Measurements from ENCODE around the gene AK8. TPM values are rescaled to one million over a fixed set of nuclear protein-coding genes. Genes with fewer than 3 reads are reported as not detected.

The AK8 gene
- total and polyA plus RNA-seq, 2 experiments from 2014 or later: 0.14 to 0.78 TPM

DNA sequence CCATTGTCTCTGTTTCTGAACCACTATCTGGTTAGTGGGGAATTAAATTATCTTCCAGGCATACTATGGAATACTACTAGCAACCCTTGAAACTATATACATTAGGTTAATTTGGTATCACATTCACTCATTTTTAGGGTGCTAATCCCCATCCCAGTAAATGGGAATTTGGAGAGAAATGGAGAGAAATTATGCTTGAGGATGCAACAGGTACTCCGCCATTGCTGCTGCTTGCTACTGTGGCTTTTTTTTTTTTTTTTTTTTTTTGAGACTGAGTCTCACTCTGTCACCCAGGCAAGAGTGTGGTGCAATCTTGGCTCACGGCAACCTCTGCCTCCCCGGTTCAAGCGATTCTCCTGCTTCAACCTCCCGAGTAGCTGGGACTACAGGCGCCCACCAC, 66.1 kb downstream of the AK8 start:
- DNase-seq (ENCODE audit: low spot score): no peak
- Mint-ChIP-seq H3K36me3 (ENCODE audit: low read depth) (no peaks in the 10 kb centered on the region), H3K4me3 (no peak overlapping the region), H3K27me3 (ENCODE audit: insufficient read depth, low read depth, poor library complexity) (peaks cover 10% of the 10 kb centered on the region), H3K4me1 (peaks cover 9% of the 10 kb centered on the region), H3K9me3 (no peaks in the 10 kb centered on the region), H3K27ac (no peak overlapping the region)
- H3K36me3 ChIP-seq (ENCODE audit: insufficient read depth): no peaks in the 10 kb centered on the region
- H3F3A ChIP-seq (replicated peaks; ENCODE audit: low read depth): no peaks in the 10 kb centered on the region
- H2AFZ ChIP-seq: no peak overlapping the region
- no peaks in the 10 kb centered on the region for H3K27me3 ChIP-seq (ENCODE audit: insufficient read depth)
- no peak overlapping the region for H3K4me2 ChIP-seq
- no peaks in the 10 kb centered on the region for H3K79me2 ChIP-seq (replicated peaks; ENCODE audit: insufficient read depth)
- H3K27ac ChIP-seq (ENCODE audit: low read depth): no peak overlapping the region
- no peak overlapping the region for H3K4me3 ChIP-seq
- H3K4me1 ChIP-seq (ENCODE audit: insufficient read depth): peaks cover 7% of the 10 kb centered on the region
- H4K20me1 ChIP-seq (replicated peaks; ENCODE audit: insufficient read depth): no peaks in the 10 kb centered on the region
- TF ChIP-seq EZH2phosphoT487 (IDR thresholded peaks at IDR 0.05; ENCODE audit: unreplicated experiment) (no peak), STAT1 (IDR thresholded peaks at IDR 0.05; ENCODE audit: unreplicated experiment) (no peak), ZNF114 (CRISPR knock-in tag; IDR thresholded peaks at IDR 0.05) (no peak), EZH2 (IDR thresholded peaks at IDR 0.05; ENCODE audit: low read depth, unreplicated experiment) (no peak), NANOG (IDR thresholded peaks at IDR 0.05; ENCODE audit: borderline replicate concordance) (no peak), ZNF331 (CRISPR knock-in tag; IDR thresholded peaks at IDR 0.05; ENCODE audit: low read depth) (no peak), CREB1 (CRISPR knock-in tag; IDR thresholded peaks at IDR 0.05; ENCODE audit: low read depth) (no peak), POLR2AphosphoS5 (IDR thresholded peaks at IDR 0.05; ENCODE audit: low read depth) (no peak), JUNB (IDR thresholded peaks at IDR 0.05; ENCODE audit: unreplicated experiment) (no peak)
- TF ChIP-seq, protein P1, sequence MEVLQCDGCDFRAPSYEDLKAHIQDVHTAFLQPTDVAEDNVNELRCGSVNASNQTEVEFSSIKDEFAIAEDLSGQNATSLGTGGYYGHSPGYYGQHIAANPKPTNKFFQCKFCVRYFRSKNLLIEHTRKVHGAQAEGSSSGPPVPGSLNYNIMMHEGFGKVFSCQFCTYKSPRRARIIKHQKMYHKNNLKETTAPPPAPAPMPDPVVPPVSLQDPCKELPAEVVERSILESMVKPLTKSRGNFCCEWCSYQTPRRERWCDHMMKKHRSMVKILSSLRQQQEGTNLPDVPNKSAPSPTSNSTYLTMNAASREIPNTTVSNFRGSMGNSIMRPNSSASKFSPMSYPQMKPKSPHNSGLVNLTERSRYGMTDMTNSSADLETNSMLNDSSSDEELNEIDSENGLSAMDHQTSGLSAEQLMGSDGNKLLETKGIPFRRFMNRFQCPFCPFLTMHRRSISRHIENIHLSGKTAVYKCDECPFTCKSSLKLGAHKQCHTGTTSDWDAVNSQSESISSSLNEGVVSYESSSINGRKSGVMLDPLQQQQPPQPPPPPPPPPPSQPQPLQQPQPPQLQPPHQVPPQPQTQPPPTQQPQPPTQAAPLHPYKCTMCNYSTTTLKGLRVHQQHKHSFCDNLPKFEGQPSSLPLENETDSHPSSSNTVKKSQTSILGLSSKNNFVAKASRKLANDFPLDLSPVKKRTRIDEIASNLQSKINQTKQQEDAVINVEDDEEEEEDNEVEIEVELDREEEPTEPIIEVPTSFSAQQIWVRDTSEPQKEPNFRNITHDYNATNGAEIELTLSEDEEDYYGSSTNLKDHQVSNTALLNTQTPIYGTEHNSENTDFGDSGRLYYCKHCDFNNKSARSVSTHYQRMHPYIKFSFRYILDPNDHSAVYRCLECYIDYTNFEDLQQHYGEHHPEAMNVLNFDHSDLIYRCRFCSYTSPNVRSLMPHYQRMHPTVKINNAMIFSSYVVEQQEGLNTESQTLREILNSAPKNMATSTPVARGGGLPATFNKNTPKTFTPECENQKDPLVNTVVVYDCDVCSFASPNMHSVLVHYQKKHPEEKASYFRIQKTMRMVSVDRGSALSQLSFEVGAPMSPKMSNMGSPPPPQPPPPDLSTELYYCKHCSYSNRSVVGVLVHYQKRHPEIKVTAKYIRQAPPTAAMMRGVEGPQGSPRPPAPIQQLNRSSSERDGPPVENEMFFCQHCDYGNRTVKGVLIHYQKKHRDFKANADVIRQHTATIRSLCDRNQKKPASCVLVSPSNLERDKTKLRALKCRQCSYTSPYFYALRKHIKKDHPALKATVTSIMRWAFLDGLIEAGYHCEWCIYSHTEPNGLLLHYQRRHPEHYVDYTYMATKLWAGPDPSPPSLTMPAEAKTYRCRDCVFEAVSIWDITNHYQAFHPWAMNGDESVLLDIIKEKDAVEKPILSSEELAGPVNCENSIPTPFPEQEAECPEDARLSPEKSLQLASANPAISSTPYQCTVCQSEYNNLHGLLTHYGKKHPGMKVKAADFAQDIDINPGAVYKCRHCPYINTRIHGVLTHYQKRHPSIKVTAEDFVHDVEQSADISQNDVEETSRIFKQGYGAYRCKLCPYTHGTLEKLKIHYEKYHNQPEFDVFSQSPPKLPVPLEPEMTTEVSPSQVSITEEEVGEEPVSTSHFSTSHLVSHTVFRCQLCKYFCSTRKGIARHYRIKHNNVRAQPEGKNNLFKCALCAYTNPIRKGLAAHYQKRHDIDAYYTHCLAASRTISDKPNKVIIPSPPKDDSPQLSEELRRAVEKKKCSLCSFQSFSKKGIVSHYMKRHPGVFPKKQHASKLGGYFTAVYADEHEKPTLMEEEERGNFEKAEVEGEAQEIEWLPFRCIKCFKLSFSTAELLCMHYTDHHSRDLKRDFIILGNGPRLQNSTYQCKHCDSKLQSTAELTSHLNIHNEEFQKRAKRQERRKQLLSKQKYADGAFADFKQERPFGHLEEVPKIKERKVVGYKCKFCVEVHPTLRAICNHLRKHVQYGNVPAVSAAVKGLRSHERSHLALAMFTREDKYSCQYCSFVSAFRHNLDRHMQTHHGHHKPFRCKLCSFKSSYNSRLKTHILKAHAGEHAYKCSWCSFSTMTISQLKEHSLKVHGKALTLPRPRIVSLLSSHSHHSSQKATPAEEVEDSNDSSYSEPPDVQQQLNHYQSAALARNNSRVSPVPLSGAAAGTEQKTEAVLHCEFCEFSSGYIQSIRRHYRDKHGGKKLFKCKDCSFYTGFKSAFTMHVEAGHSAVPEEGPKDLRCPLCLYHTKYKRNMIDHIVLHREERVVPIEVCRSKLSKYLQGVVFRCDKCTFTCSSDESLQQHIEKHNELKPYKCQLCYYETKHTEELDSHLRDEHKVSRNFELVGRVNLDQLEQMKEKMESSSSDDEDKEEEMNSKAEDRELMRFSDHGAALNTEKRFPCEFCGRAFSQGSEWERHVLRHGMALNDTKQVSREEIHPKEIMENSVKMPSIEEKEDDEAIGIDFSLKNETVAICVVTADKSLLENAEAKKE (CRISPR knock-in tag; IDR thresholded peaks at IDR 0.05): no peak
- TF ChIP-seq, protein P2, sequence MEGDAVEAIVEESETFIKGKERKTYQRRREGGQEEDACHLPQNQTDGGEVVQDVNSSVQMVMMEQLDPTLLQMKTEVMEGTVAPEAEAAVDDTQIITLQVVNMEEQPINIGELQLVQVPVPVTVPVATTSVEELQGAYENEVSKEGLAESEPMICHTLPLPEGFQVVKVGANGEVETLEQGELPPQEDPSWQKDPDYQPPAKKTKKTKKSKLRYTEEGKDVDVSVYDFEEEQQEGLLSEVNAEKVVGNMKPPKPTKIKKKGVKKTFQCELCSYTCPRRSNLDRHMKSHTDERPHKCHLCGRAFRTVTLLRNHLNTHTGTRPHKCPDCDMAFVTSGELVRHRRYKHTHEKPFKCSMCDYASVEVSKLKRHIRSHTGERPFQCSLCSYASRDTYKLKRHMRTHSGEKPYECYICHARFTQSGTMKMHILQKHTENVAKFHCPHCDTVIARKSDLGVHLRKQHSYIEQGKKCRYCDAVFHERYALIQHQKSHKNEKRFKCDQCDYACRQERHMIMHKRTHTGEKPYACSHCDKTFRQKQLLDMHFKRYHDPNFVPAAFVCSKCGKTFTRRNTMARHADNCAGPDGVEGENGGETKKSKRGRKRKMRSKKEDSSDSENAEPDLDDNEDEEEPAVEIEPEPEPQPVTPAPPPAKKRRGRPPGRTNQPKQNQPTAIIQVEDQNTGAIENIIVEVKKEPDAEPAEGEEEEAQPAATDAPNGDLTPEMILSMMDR (conservative IDR thresholded peaks at IDR 0.05; ENCODE audit: low read depth in 2 of 2): no peak
- TF ChIP-seq, protein P3, sequence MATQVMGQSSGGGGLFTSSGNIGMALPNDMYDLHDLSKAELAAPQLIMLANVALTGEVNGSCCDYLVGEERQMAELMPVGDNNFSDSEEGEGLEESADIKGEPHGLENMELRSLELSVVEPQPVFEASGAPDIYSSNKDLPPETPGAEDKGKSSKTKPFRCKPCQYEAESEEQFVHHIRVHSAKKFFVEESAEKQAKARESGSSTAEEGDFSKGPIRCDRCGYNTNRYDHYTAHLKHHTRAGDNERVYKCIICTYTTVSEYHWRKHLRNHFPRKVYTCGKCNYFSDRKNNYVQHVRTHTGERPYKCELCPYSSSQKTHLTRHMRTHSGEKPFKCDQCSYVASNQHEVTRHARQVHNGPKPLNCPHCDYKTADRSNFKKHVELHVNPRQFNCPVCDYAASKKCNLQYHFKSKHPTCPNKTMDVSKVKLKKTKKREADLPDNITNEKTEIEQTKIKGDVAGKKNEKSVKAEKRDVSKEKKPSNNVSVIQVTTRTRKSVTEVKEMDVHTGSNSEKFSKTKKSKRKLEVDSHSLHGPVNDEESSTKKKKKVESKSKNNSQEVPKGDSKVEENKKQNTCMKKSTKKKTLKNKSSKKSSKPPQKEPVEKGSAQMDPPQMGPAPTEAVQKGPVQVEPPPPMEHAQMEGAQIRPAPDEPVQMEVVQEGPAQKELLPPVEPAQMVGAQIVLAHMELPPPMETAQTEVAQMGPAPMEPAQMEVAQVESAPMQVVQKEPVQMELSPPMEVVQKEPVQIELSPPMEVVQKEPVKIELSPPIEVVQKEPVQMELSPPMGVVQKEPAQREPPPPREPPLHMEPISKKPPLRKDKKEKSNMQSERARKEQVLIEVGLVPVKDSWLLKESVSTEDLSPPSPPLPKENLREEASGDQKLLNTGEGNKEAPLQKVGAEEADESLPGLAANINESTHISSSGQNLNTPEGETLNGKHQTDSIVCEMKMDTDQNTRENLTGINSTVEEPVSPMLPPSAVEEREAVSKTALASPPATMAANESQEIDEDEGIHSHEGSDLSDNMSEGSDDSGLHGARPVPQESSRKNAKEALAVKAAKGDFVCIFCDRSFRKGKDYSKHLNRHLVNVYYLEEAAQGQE (IDR thresholded peaks at IDR 0.05; ENCODE audit: unreplicated experiment): no peak
- TF ChIP-seq, protein P4, sequence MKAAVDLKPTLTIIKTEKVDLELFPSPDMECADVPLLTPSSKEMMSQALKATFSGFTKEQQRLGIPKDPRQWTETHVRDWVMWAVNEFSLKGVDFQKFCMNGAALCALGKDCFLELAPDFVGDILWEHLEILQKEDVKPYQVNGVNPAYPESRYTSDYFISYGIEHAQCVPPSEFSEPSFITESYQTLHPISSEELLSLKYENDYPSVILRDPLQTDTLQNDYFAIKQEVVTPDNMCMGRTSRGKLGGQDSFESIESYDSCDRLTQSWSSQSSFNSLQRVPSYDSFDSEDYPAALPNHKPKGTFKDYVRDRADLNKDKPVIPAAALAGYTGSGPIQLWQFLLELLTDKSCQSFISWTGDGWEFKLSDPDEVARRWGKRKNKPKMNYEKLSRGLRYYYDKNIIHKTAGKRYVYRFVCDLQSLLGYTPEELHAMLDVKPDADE (IDR thresholded peaks at IDR 0.05): no peak
- no peak for ATAC-seq
- no peaks in the 10 kb centered on the region for H3K9me2 ChIP-seq (ENCODE audit: insufficient read depth)

All from GM23338 (cell line).